RCC 7860 (cell line): ENCODE measurements around the gene COL4A2.
"Not testable (repeated sequence)": the region's sequence is repeated elsewhere in the genome, so short reads cannot be mapped to it uniquely, and the experiment has no call there.

Source experiments
- DNase-seq: peaks from one replicate; pipeline ENCODE4 v3.0.0-alpha.2; 2015; ENCODE audit warnings: low spot score
- FAIRE-seq: peaks from 2 replicates; lab custom pipeline; 2012; peaks lifted over from hg19 to GRCh38; lab: Jason Lieb, UNC

The COL4A2 gene

GRCh38 chr13:110480161-110480560, 173.1 kb downstream of the COL4A2 start:
- FAIRE-seq, result no peak
- no peak for DNase-seq

GRCh38 chr13:110483386-110483968, 176.4 kb downstream of the COL4A2 start:
- FAIRE-seq, result no peak
- DNase-seq, result no peak

DNA sequence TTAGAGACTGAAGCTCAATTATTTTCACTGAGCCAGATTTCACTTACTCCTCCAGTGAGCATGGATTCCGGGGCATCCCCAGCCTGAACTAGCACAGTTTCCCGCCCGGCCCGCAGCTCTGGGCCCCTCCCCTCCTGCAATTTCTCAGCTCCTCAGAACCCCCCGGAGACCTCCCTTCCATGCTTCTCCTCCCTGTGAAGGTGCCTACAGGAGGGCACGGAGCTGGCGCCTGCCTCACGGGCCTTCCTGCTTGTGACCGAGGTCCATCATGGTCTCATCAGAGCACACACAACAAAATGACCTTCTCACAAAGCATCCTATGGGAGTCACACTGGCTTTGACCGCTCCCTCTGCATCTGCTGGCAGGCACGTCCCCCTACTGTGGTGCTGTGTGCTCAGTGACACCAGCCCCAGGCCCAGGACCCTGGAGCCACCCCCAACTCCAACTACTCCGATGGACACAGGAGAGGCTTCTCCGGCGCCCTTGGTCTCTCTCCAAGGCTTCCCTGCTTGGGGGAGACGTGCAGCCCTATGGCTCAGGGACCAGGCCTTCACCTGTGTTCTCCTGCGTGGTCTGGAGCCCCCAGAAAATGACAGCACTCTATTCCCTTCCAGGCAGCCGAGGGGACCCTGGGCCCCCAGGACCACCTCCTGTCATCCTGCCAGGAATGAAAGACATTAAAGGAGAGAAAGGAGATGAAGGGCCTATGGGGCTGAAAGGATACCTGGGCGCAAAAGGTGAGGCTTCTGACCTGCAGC, 177.4 kb downstream of the COL4A2 start:
- no peak for DNase-seq
- FAIRE-seq, result no peak

DNA sequence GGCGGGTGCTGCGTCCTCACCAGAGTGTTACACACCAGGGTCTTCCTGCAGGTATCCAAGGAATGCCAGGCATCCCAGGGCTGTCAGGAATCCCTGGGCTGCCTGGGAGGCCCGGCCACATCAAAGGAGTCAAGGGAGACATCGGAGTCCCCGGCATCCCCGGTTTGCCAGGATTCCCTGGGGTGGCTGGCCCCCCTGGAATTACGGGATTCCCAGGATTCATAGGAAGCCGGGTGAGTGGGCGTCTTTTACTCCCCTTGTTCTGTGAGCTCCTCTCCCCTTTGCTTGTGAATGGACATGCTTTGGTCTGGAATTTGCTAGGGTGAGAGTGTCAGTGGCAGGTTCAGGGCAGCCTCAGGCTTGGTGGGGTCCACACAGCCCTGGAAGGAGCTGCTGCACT, 178.5 kb downstream of the COL4A2 start:
- FAIRE-seq (no peak), DNase-seq (peak; percentile 75)

GRCh38 chr13:110486061-110486715, 179.1 kb downstream of the COL4A2 start:
- no peak for FAIRE-seq
- DNase-seq, result no peak

DNA sequence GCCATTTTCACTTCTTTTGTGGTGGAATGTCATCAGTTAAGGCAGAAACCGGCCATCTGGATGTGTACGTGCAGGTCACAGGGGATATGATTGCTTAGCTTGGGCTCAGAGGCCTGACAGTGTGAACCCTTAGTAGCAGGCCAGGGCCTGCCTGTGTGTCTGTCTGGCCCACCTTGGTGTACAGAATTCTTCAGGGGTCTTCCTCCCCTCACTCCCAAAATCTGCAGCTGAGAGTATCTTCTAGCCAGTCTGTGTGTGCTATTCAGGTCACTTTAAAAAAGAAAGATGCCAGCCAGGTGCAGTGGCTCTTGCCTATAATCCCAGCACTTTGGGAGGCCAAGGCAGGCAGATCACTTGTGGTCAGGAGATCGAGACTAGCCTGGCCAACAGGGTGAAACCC, 179.8 kb downstream of the COL4A2 start:
- peak; percentile 25 for FAIRE-seq
- not testable (repeated sequence) for DNase-seq

GRCh38 chr13:110490009-110490770, 183.1 kb downstream of the COL4A2 start:
- FAIRE-seq (no peak), DNase-seq (no peak)

- no peak for DNase-seq
- no peak for FAIRE-seq
Measured at GRCh38 chr13:110491869-110492678, 185.0 kb downstream of the COL4A2 start.

GRCh38 chr13:110492679-110493593, 185.9 kb downstream of the COL4A2 start:
- FAIRE-seq (no peak), DNase-seq (no peak)

GRCh38 chr13:110493613-110494012, 186.5 kb downstream of the COL4A2 start:
- DNase-seq (no peak), FAIRE-seq (no peak)

- FAIRE-seq (no peak), DNase-seq (no peak)
Measured at GRCh38 chr13:110495376-110495775, 188.3 kb downstream of the COL4A2 start.

GRCh38 chr13:110495881-110496280, 188.8 kb downstream of the COL4A2 start:
- no peak for FAIRE-seq
- no peak for DNase-seq

GRCh38 chr13:110496281-110496680, 189.2 kb downstream of the COL4A2 start:
- FAIRE-seq (no peak), DNase-seq (no peak)

DNA sequence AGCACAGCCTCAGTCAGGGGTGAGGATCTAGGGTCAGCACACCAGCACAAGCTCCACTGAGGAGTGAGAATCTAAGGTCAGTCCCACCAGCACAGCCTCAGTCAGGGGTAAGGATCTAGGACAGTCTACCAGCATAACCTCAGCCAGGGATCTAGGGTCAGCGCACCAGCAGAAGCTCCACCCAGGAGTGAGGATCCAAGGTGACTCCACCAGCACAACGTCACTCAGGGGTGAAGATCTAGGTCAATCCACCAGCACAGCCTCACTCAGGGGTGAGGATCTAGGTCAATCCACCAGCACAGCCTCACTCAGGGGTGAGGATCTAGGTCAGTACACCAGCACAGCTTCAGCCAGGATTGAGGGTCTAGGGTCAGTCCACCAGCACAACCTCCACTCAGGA, 189.9 kb downstream of the COL4A2 start:
- DNase-seq (no peak), FAIRE-seq (no peak)

DNA sequence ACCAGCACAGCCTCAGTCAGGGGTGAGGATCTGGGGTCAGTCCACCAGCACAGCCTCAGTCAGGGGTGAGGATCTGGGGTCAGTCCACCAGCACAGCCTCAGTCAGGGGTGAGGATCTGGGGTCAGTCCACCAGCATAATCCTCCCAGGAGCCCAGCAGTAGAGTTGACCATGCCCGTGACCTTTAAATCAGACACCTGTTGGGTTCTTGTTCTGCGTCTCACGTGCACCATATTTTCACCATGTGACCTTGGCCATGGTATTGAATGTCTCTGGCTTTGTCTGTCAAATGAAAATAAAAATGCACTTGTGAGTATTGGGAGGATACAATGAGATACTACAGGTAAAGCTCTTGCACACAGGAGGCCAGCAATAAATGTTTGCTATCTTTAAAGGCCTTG, 190.8 kb downstream of the COL4A2 start:
- DNase-seq, FAIRE-seq: not testable (repeated sequence)

DNA sequence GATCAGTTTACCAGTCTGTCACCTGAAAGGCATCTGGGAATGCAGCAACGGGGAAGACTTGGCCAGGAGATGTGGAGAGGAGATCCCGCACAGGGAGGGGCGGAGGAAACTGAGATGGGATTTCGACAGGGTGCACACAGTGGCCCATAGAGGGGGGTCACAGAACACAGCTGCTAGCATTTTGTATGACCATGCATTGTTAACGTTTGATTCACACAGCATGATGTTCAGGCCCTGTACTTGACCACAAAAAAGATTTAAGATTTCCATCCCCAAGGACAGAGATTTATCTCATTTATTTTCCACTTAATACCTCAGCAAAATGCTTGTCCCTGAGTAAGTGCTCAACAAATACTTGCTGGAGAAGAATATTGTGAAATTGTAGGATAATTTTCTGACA, 191.2 kb downstream of the COL4A2 start:
- DNase-seq, result no peak
- no peak for FAIRE-seq

- DNase-seq (no peak), FAIRE-seq (no peak)
Measured at GRCh38 chr13:110498765-110499164, 191.7 kb downstream of the COL4A2 start.

DNA sequence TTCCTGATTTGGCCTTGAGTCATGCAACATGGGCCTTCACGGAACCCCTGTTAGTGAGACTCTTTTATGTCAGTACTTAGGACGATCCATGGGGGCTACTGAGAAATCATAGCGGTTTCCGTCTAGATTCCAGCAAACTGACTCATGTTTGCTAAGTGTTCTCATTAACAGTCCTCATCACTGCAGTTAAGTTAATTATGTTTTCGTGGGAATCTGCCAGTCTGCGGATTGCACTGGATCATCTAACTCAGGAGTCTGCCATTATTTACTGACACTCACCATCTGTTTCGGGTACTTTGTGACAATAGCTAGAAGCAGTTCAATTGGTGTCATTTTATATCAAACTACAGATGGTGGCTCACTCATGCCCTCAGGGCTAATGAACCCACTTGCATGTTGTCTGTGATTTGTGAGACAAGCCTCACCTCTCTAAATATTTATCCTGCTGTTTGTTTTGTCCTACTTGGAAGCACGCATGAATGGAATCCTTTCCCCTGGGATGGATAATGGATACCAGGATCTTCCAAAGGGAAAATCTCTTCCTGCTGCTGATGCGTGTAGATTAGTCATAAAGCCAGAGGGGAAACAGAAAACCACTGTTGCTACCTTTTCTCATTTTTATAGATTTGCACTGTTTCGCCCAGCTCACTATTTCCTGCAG, 192.7 kb downstream of the COL4A2 start:
- peak; percentile 80 for FAIRE-seq
- DNase-seq, result peak; percentile 66

- FAIRE-seq (no peak), DNase-seq (no peak)
Measured at GRCh38 chr13:110500341-110500740, 193.3 kb downstream of the COL4A2 start.
